ENCODE measurements around the gene MTERF4. TPM values are rescaled to one million over a fixed set of nuclear protein-coding genes. Genes with fewer than 3 reads are reported as not detected.

Gene MTERF4
- total and polyA plus RNA-seq, 2 of the 13 experiments (the other 11 are each of a cell fraction or from before 2014, with no cell fraction given): 50.5 to 59.8 TPM

GRCh38 chr2:241064802-241065354 lies 37.2 kb downstream of the MTERF4 start:
- Histone ChIP-seq H3K36me3 (replicated peaks in 1 of 2; ENCODE audit: control insufficient read depth in 1 of 2, insufficient read depth in 2 of 2, low read length in 2 of 2) (no peaks in the 10 kb centered on the region), H2AFZ (ENCODE audit: low read length) (no peak overlapping the region), H3K79me2 (ENCODE audit: insufficient read depth, low read length) (no peaks in the 10 kb centered on the region), H3K9me3 (ENCODE audit: low read length) (no peaks in the 10 kb centered on the region), H4K20me1 (ENCODE audit: insufficient read depth, low read length) (no peaks in the 10 kb centered on the region; the same call in 1 of the 2 replicates), H3K4me2 (ENCODE audit: low read depth, low read length) (no peak overlapping the region), H3K27me3 (ENCODE audit: control insufficient read depth in 1 of 2, insufficient read depth in 2 of 2, low read length in 2 of 2) (peaks cover 18 to 55% of the 10 kb centered on the region in 2 experiments), H3K4me3 (replicated peaks in 1 of 3; ENCODE audit: insufficient read depth in 1 of 3, low read depth in 2 of 3, low read length in 3 of 3) (no peak overlapping the region), H3K4me1 (ENCODE audit: insufficient read depth, low read length) (0 out of 2 replicates have a peak, but pooled peaks cover 8% of the 10 kb centered on the region), H3K27ac (ENCODE audit: extremely low read length, insufficient read depth, low read length) (no peak overlapping the region), H3K9ac (ENCODE audit: insufficient read depth, low read depth, low read length) (no peak overlapping the region)
- BruUV-seq (replicated peaks): no TSS peak
- intact Hi-C loops (cut with micrococcal nuclease; ENCODE audit: unreplicated experiment) (no loop called here), in situ Hi-C loops (cut with HindIII; ENCODE audit: extremely low pct_ligation_motif_present, low pct_unique_long_range_greater_than_20kb) (no loop called here)
- FAIRE-seq: no peak
- CTCF ChIA-PET (ENCODE audit: low intra/inter-chr PET ratio, low total read pairs): no interaction called here
- POLR2A ChIA-PET: no interaction called here
- DNase-seq (ENCODE audit: low spot score): no peak
- TF ChIP-seq ZNF101 (CRISPR knock-in tag; IDR thresholded peaks at IDR 0.05; ENCODE audit: borderline replicate concordance, low read depth): no peak
- no peak for TF ChIP-seq FOXK2 (IDR thresholded peaks at IDR 0.05)
- no peak for TF ChIP-seq GATAD2A (CRISPR knock-in tag; IDR thresholded peaks at IDR 0.05)
- TF ChIP-seq MBNL3 (CRISPR knock-in tag; conservative IDR thresholded peaks at IDR 0.05): no peak
- TF ChIP-seq ETS1 (CRISPR knock-in tag; IDR thresholded peaks at IDR 0.05): no peak
- no peak for TF ChIP-seq ZNF674 (CRISPR knock-in tag; IDR thresholded peaks at IDR 0.05; ENCODE audit: low read depth)
- no peak for TF ChIP-seq TGIF2 (CRISPR knock-in tag; IDR thresholded peaks at IDR 0.05)
- no peak for TF ChIP-seq MEIS1 (CRISPR knock-in tag; IDR thresholded peaks at IDR 0.05; ENCODE audit: borderline replicate concordance)
- TF ChIP-seq ZBTB38 (CRISPR knock-in tag; IDR thresholded peaks at IDR 0.05): no peak
- TF ChIP-seq FIP1L1 (IDR thresholded peaks at IDR 0.05; ENCODE audit: borderline replicate concordance, insufficient read depth, low read depth, low read length): no peak
- TF ChIP-seq DR1 (CRISPR knock-in tag; IDR thresholded peaks at IDR 0.05): no peak
- WGBS (ENCODE audit: low lambda C conversion rate): 65% methylated on average over 23 of the region's 23 CpGs
- no peak for ATAC-seq
